ENCODE measurements around the gene RALGDS. TPM values are rescaled to one million over a fixed set of nuclear protein-coding genes. Genes with fewer than 3 reads are reported as not detected.

Gene RALGDS
- total RNA-seq, 1 experiment from 2014 or later = 13.7 TPM

DNA sequence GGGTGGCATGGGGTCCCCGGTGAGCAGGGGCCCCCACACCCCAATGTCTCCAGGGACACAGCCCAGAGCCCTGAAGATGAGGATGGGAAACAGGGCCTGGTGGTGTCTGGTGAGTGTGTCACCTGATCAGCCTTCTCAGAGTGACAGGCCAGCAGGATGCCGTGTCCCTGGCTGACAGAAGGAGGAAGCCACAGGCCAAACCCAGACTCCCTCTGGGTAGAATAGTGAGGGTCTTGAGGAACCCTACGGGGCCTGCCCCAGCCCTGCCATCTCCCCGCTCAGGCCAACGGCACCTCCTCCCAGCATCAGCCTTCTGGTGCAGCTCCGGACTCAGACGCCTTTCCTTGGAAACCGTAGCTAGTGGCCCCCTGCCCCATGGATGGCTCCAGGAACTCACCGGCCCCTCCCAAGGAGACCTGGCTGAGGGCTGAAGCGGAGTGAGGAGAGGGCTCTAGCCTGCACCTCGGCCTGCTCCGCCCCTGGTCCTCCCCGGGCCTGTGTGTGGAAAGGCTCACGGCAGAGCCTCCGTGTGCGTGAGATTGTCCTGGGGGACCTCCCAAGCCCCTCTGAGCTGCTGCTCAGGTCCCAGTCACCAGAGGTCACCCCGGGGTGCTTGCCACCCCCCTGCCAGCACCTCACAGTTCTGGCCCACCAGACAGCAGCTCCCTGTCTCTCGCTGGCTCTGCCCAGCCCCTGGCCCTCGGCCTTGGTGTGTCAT, 6.0 kb downstream of the RALGDS start:
- intact Hi-C loops (cut with micrococcal nuclease; ENCODE audit: unreplicated experiment) = no loop called here
- DNase-seq = no peak
- Mint-ChIP-seq H3K4me3 (ENCODE audit: low read depth, unreplicated experiment) (no peak overlapping the region), H3K27ac (ENCODE audit: unreplicated experiment) (no peak overlapping the region), H3K4me1 (ENCODE audit: low read depth, unreplicated experiment) (no peaks in the 10 kb centered on the region), H3K27me3 (ENCODE audit: unreplicated experiment) (no peaks in the 10 kb centered on the region), H3K9me3 (ENCODE audit: low read depth, unreplicated experiment) (no peaks in the 10 kb centered on the region), H3K36me3 (ENCODE audit: insufficient read depth, unreplicated experiment) (peaks cover 3% of the 10 kb centered on the region)
- TF ChIP-seq, protein P1, sequence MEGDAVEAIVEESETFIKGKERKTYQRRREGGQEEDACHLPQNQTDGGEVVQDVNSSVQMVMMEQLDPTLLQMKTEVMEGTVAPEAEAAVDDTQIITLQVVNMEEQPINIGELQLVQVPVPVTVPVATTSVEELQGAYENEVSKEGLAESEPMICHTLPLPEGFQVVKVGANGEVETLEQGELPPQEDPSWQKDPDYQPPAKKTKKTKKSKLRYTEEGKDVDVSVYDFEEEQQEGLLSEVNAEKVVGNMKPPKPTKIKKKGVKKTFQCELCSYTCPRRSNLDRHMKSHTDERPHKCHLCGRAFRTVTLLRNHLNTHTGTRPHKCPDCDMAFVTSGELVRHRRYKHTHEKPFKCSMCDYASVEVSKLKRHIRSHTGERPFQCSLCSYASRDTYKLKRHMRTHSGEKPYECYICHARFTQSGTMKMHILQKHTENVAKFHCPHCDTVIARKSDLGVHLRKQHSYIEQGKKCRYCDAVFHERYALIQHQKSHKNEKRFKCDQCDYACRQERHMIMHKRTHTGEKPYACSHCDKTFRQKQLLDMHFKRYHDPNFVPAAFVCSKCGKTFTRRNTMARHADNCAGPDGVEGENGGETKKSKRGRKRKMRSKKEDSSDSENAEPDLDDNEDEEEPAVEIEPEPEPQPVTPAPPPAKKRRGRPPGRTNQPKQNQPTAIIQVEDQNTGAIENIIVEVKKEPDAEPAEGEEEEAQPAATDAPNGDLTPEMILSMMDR (IDR thresholded peaks at IDR 0.05; ENCODE audit: unreplicated experiment) = no peak
- CTCF ChIA-PET = no interaction called here
- BruUV-seq (replicated peaks) = no TSS peak

DNA sequence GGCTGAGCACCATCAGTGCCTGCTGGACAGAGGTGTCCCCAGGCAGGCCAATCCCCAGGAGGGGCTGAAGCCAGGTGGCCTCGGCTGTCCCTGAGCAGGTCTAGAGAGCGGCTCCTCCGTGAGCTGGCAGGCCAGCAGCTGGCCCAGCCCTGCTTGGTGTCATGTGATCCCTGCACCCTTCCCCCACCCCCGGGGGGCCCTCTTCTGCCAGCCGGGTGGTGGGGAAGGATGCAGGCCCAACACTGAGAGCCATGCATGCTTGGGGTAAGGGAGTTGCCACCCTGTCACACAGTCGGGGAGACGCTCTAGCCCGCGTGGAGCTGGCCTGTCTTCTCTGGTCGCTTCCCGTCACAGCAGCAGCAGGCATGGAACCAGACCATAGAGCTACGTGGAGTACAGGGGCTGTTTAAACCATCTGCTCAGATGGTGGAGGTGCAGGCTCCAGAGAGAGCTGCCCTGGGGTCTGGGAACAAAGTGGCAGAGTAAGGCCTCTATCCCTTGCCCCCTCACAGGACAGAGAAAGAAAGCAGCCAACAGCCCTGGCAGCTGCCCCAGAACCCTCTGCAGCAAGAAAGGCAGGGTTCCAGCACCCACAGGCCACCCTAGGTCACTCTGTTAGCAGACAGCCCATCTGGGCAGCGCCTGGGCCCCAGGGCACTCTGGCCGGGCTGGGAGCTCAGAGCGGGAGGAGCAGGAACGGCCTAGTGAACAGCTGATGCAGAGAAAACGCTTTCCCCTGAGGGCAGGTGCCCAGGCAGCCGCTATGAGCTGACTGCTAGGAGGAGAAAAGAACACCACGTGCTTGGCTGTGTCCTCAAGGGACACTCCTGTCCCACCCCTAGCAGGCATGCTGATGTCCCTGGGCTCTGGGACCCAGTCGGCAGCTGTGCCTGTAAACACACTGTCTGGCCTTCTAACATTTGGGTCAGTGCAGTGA, 6.8 kb downstream of the RALGDS start:
- Mint-ChIP-seq H3K9me3 (ENCODE audit: low read depth, unreplicated experiment) (no peaks in the 10 kb centered on the region), H3K27me3 (ENCODE audit: unreplicated experiment) (no peaks in the 10 kb centered on the region), H3K4me1 (ENCODE audit: low read depth, unreplicated experiment) (no peaks in the 10 kb centered on the region), H3K36me3 (ENCODE audit: insufficient read depth, unreplicated experiment) (peaks cover 5% of the 10 kb centered on the region), H3K27ac (ENCODE audit: unreplicated experiment) (no peak overlapping the region), H3K4me3 (ENCODE audit: low read depth, unreplicated experiment) (no peak overlapping the region)
- BruUV-seq (replicated peaks) = no TSS peak
- DNase-seq = no peak
- CTCF ChIA-PET = no interaction called here
- TF ChIP-seq, protein P1 (IDR thresholded peaks at IDR 0.05; ENCODE audit: unreplicated experiment) = no peak
- intact Hi-C loops (cut with micrococcal nuclease; ENCODE audit: unreplicated experiment) = no loop called here

DNA sequence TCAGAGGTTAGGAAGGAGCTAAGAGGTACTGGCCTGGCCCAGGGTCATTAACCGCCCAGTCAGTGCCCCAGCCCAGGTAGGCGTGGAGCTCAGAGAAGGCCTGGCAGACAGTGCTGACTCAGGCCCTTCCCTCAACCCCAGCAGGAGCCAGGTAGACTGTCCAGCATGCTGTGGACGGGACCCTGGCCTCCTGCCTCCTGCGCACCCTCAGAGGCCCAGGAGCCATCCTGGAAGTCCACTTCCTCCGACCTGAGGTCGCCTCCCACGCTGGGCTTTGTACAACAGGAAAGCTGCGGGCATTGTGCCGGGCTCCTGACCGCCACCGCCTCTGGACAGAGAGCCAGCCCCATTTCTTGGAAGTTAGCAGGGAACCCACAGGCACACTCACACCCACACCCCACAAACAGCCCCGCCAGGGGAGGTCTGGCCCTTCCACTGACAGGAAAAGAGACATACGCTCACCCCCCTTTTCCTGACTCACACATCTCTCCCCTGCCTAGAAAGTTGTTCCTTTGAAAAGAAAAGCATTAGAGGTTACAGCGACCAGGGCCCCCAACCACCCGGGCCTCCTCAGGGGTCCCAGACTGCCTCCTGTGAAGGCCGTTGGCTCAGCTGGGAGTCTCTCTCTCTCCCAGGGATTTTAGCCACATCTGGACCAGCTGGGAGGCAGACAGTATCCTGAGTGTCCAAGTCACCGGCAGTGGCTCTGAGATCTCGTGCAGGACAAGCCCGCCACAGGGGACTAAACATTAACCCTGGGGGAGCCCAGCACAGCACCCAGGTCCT, 7.7 kb downstream of the RALGDS start:
- no peak overlapping the region for H3K4me3 Mint-ChIP-seq (ENCODE audit: low read depth, unreplicated experiment)
- DNase-seq = no peak
- H3K27ac Mint-ChIP-seq (ENCODE audit: unreplicated experiment) = no peak overlapping the region
- TF ChIP-seq, protein P1 (IDR thresholded peaks at IDR 0.05; ENCODE audit: unreplicated experiment) = no peak
- CTCF ChIA-PET = interaction anchor here (0.6 kb wide), 1 partner anchor 375 kb away, joined by 5 read pairs; no protein-coding TSS in a partner anchor
- H3K27me3 Mint-ChIP-seq (ENCODE audit: unreplicated experiment) = no peaks in the 10 kb centered on the region
- H3K9me3 Mint-ChIP-seq (ENCODE audit: low read depth, unreplicated experiment) = no peaks in the 10 kb centered on the region
- intact Hi-C loops (cut with micrococcal nuclease; ENCODE audit: unreplicated experiment) = no loop called here
- BruUV-seq (replicated peaks) = no TSS peak
- H3K36me3 Mint-ChIP-seq (ENCODE audit: insufficient read depth, unreplicated experiment) = peaks cover 5% of the 10 kb centered on the region
- H3K4me1 Mint-ChIP-seq (ENCODE audit: low read depth, unreplicated experiment) = no peaks in the 10 kb centered on the region

DNA sequence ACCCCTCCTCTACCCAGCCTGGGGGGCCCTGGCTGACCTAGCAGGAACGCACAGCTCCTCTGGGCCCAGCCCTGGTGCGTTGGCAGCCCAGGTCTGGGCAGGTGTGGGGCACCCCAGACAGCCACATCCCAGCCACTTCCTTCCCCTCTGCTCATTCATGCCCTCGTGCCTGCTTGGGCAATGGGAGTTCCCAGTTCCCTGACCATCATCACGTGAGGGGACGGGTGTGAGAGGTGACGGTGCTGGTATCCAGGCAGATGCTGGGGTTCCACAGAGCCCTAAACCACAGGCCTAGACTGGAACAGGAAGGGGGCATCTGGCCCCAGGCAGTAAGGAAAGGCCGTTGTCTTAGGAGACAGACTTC, 8.4 kb downstream of the RALGDS start:
- intact Hi-C loops (cut with micrococcal nuclease; ENCODE audit: unreplicated experiment) = no loop called here
- Mint-ChIP-seq H3K9me3 (ENCODE audit: low read depth, unreplicated experiment) (no peaks in the 10 kb centered on the region), H3K4me3 (ENCODE audit: low read depth, unreplicated experiment) (no peak overlapping the region), H3K4me1 (ENCODE audit: low read depth, unreplicated experiment) (no peaks in the 10 kb centered on the region), H3K36me3 (ENCODE audit: insufficient read depth, unreplicated experiment) (peaks cover 5% of the 10 kb centered on the region), H3K27me3 (ENCODE audit: unreplicated experiment) (no peaks in the 10 kb centered on the region), H3K27ac (ENCODE audit: unreplicated experiment) (no peak overlapping the region)
- TF ChIP-seq, protein P1 (IDR thresholded peaks at IDR 0.05; ENCODE audit: unreplicated experiment) = no peak
- DNase-seq = no peak
- CTCF ChIA-PET = interaction anchor here (0.6 kb wide), 1 partner anchor 374 kb away, joined by 5 read pairs; no protein-coding TSS in a partner anchor
- no TSS peak for BruUV-seq (replicated peaks)
